HCT116 (cell line): Measurements from ENCODE around the gene IL5. TPM values are rescaled to one million over a fixed set of nuclear protein-coding genes. Genes with fewer than 3 reads are reported as not detected.

Experiments used
- ATAC-seq: fragments of 200-7000 bp; cut with Tn5 transposase; 2 replicates; pipeline ENCODE4 v1.9.1; 2020; ENCODE audit warnings: mild to moderate bottlenecking, moderate library complexity
- BruUV-seq: library from RNA; stranded (reverse); fragments of 400-500 nt; replicated peaks from 2 replicates; lab custom pipeline; 2021; lab: Mats Ljungman, UMichigan
- CTCF ChIA-PET: fragments of 300-600 bp; sonication (Branson Sonifier 250); formaldehyde crosslinking; loops from one replicate; lab custom pipeline; 2021; ENCODE audit warnings: antibody characterized with exemption; lab: Charles Lee
- POLR2A ChIA-PET: fragments of 300-600, 350-600 bp; sonication (Branson Sonifier 250); formaldehyde crosslinking; loops from one replicate; lab custom pipeline; 2021; ENCODE audit warnings: antibody characterized with exemption; lab: Charles Lee
- RAD21 ChIA-PET, 2 experiments: fragments of 300-600 bp; sonication (Branson Sonifier 250); formaldehyde crosslinking; loops; one replicate each; lab custom pipeline; 2023; ENCODE audit warnings: low total read pairs in 2 of 2; ENCODE audit not compliant: uncharacterized antibody in 2 of 2, unreplicated experiment in 2 of 2, low non-redundant PET in 1 of 2; lab: Charles Lee
- DNase-seq: peaks from one replicate; pipeline ENCODE4 v3.0.0-alpha.2; 2010; ENCODE audit warnings: low read depth, low spot score
- H2AFZ ChIP-seq: fragments of 200-600 bp; shearing (Covaris generic), sonication (generic); 2 replicates; pipeline ENCODE4 v1.6.1; 2017; ENCODE audit warnings: low read depth, mixed run types, mixed read lengths, antibody characterized with exemption, low read length; ENCODE audit not compliant: poor library complexity, severe bottlenecking
- H3K27ac ChIP-seq: 2 replicates; pipeline ENCODE4 v1.5.1; 2012; ENCODE audit warnings: low read depth, low read length
- H3K27me3 ChIP-seq: fragments of 200-600 bp; sonication (generic); 2 replicates; pipeline ENCODE4 v1.6.1; 2016; ENCODE audit warnings: mixed run types, low read length, mixed read lengths; ENCODE audit not compliant: insufficient read depth
- H3K36me3 ChIP-seq, 2 experiments: fragments of 200-500 bp in 1 of 2; fragments of 200-600 bp in 1 of 2; sonication (Bioruptor generic) in 1 of 2; sonication (generic) in 1 of 2; 2 replicates each; pipeline versions ENCODE4 v1.5.1 to v1.6.1; 2014 to 2016; ENCODE audit warnings: low read length in 2 of 2, inconsistent platforms in 1 of 2, mixed read lengths in 1 of 2, mixed run types in 1 of 2; ENCODE audit not compliant: insufficient read depth in 2 of 2, control insufficient read depth in 1 of 2
- H3K4me1 ChIP-seq, 2 experiments: fragments of 200-600 bp in 1 of 2; sonication (generic) in 1 of 2; 2 replicates each; pipeline versions ENCODE4 v1.5.1 to v1.6.1; 2012 to 2017; ENCODE audit warnings: low read length in 2 of 2, inconsistent platforms in 1 of 2, mild to moderate bottlenecking in 1 of 2, mixed read lengths in 1 of 2, mixed run types in 1 of 2, moderate library complexity in 1 of 2; ENCODE audit not compliant: insufficient read depth in 2 of 2, control insufficient read depth in 1 of 2
- H3K4me2 ChIP-seq: fragments of 200-600 bp; sonication (generic); 2 replicates; pipeline ENCODE4 v1.6.1; 2017; ENCODE audit warnings: mixed run types, low read length, mixed read lengths
- H3K4me3 ChIP-seq, 2 experiments: fragments of 200-600 bp in 1 of 2; sonication (generic) in 1 of 2; replicated peaks in 1 of 2; 2 replicates each; pipeline ENCODE4 v1.5.1; 2011 to 2016; ENCODE audit warnings: low read length in 2 of 2, control low read depth in 1 of 2, low read depth in 1 of 2, mild to moderate bottlenecking in 1 of 2, mixed read lengths in 1 of 2, mixed run types in 1 of 2
- H3K79me2 ChIP-seq: fragments of 200-600 bp; sonication (generic); 2 replicates; pipeline ENCODE4 v1.6.1; 2017; ENCODE audit warnings: mild to moderate bottlenecking, mixed run types, low read length, moderate library complexity, mixed read lengths; ENCODE audit not compliant: insufficient read depth
- H3K9ac ChIP-seq: fragments of 200-600 bp; sonication (generic); 2 replicates; pipeline ENCODE4 v1.6.1; 2016; ENCODE audit warnings: low read length, mixed read lengths
- H3K9me2 ChIP-seq: fragments of 200-600 bp; sonication (generic), shearing (Covaris generic); 2 replicates; pipeline ENCODE4 v1.6.1; 2017; ENCODE audit warnings: mixed run types, mild to moderate bottlenecking, moderate library complexity; ENCODE audit not compliant: insufficient read depth
- H3K9me3 ChIP-seq, 2 experiments: fragments of 200-500 bp in 1 of 2; fragments of 200-600 bp in 1 of 2; sonication (Bioruptor generic) in 1 of 2; sonication (generic) in 1 of 2; 2 replicates each; pipeline ENCODE4 v1.6.1; 2014 to 2017; ENCODE audit warnings: low read length in 2 of 2, mixed read lengths in 2 of 2, inconsistent platforms in 1 of 2, low read depth in 1 of 2, mild to moderate bottlenecking in 1 of 2, mixed run types in 1 of 2, moderate library complexity in 1 of 2; ENCODE audit not compliant: control insufficient read depth in 1 of 2, insufficient read depth in 1 of 2
- H4K20me1 ChIP-seq: fragments of 200-600 bp; sonication (generic), shearing (Covaris generic); 2 replicates; pipeline ENCODE4 v1.6.1; 2017; ENCODE audit warnings: mixed run types, mild to moderate bottlenecking, moderate library complexity; ENCODE audit not compliant: insufficient read depth
- CBX3 ChIP-seq: IDR thresholded peaks from 2 replicates; pipeline ENCODE4 v1.6.1; 2012; ENCODE audit warnings: low read depth
- EGR1 ChIP-seq: IDR thresholded peaks from 2 replicates; pipeline ENCODE4 v1.6.1; 2012; ENCODE audit warnings: low read depth
- ELF1 ChIP-seq: IDR thresholded peaks from 2 replicates; pipeline ENCODE4 v1.6.1; 2012; ENCODE audit warnings: low read depth, borderline replicate concordance
- EZH2 ChIP-seq: fragments of 200-600 bp; sonication (generic); IDR thresholded peaks from 2 replicates; pipeline ENCODE4 v1.6.1; 2017; ENCODE audit warnings: antibody characterized with exemption, mixed run types
- EZH2phosphoT487 ChIP-seq: fragments of 200-600 bp; IDR thresholded peaks from 2 replicates; pipeline ENCODE4 v1.6.1; 2018; ENCODE audit warnings: antibody characterized with exemption, borderline replicate concordance
- FOSL1 ChIP-seq: IDR thresholded peaks from 2 replicates; pipeline ENCODE4 v1.6.1; 2012; ENCODE audit warnings: low read depth
- POLR2A ChIP-seq: IDR thresholded peaks from 2 replicates; pipeline ENCODE4 v1.7.0; 2011; ENCODE audit warnings: borderline replicate concordance; ENCODE audit not compliant: insufficient read depth, insufficient read length; ENCODE audit errors: extremely low read depth
- RAD21 ChIP-seq: IDR thresholded peaks from 2 replicates; pipeline ENCODE4 v1.6.1; 2012; ENCODE audit warnings: low read depth, mild to moderate bottlenecking
- SIN3A ChIP-seq: IDR thresholded peaks from 2 replicates; pipeline ENCODE4 v1.6.1; 2012; ENCODE audit warnings: low read depth
- SP1 ChIP-seq: IDR thresholded peaks from 2 replicates; pipeline ENCODE4 v1.6.1; 2012; ENCODE audit warnings: low read depth
- SRF ChIP-seq: IDR thresholded peaks from 2 replicates; pipeline ENCODE4 v1.6.1; 2012; ENCODE audit warnings: low read depth
- TCF7L2 ChIP-seq: IDR thresholded peaks from 2 replicates; pipeline ENCODE4 v1.7.0; 2011; ENCODE audit warnings: borderline replicate concordance, inconsistent platforms; ENCODE audit not compliant: insufficient read depth, insufficient read length; ENCODE audit errors: extremely low read depth
- ZFX ChIP-seq: fragments of 450-650 bp; IDR thresholded peaks from 2 replicates; pipeline ENCODE4 v1.6.1; 2017
- ZNF274 ChIP-seq: fragments of 200-500 bp; sonication (Bioruptor generic); IDR thresholded peaks from 2 replicates; pipeline ENCODE4 v1.6.1; 2014; ENCODE audit warnings: mild to moderate bottlenecking, low read depth, low read length, inconsistent platforms
- intact Hi-C: fragments of 100-400 bp; cut with micrococcal nuclease; formaldehyde crosslinking; loops from 2 replicates; pipeline ENCODE4 v1.10.0; 2022
- total RNA-seq: library from RNA; stranded (reverse); gene quantifications from one replicate; pipeline ENCODE4 v1.2.1, GENCODE V29; 2021; ENCODE audit not compliant: unreplicated experiment
- TF ChIP-seq, protein P1 (sequence below): IDR thresholded peaks from 2 replicates; pipeline ENCODE4 v1.6.1; 2012; ENCODE audit warnings: low read depth
- TF ChIP-seq, protein P2 (sequence below), 3 experiments: fragments of 200-600 bp in 1 of 3; sonication (generic) in 1 of 3; IDR thresholded peaks in 2 of 3; conservative IDR thresholded peaks in 1 of 3; 2 replicates each; pipeline ENCODE4 v1.5.1; 2012 to 2017; ENCODE audit warnings: low read depth in 2 of 3, low read length in 2 of 3, antibody characterized with exemption in 1 of 3, borderline replicate concordance in 1 of 3, control low read depth in 1 of 3, mild to moderate bottlenecking in 1 of 3, mixed read lengths in 1 of 3, mixed run types in 1 of 3, moderate library complexity in 1 of 3; ENCODE audit not compliant: insufficient read depth in 1 of 3

IL5 gene
- total RNA-seq, 1 experiment from 2014 or later: not detected

- TF ChIP-seq ELF1 (no peak), SIN3A (no peak), EGR1 (no peak), SP1 (no peak), RAD21 (no peak), POLR2A (no peak), ZNF274 (no peak), TCF7L2 (no peak)
- Histone ChIP-seq H4K20me1 (no peaks in the 10 kb centered on the region), H3K4me2 (no peak overlapping the region), H3K79me2 (no peaks in the 10 kb centered on the region), H3K9ac (no peak overlapping the region), H3K4me3 (no peak overlapping the region), H3K27me3 (peaks cover 19% of the 10 kb centered on the region), H3K9me3 (no peaks in the 10 kb centered on the region), H2AFZ (no peak overlapping the region), H3K36me3 (no peaks in the 10 kb centered on the region), H3K27ac (no peak overlapping the region), H3K4me1 (no peaks in the 10 kb centered on the region), H3K9me2 (no peaks in the 10 kb centered on the region)
- ATAC-seq: no peak
- ChIA-PET POLR2A (no interaction called here), RAD21 (no interaction called here), CTCF (no interaction called here)
- DNase-seq: no peak
- BruUV-seq: no TSS peak
- intact Hi-C loops: no loop called here
Observed at GRCh38 chr5:132539716-132540115, 3.6 kb downstream of the IL5 start.

DNA sequence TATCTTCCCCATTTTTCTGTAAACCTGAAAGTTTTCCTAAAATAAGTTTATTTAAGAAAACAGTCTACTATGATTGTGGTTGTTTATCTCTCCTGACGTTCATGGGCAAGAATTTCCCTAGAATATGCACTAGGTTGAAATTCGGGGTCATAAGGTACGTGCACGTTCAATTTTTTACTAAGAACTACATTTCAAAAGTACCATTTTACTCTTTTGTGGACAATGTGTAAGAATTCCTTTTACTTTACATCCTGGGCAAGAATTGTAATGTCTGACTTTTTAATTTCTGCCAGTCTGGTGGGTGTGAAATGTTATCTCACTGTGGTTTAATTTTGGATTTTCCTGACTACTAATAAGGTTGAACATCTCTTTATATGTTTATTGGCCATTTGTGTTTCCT lies 12.4 kb downstream of the IL5 start:
- H3K9ac ChIP-seq: no peak overlapping the region
- ChIA-PET POLR2A (no interaction called here), RAD21 (no interaction called here), CTCF (interaction anchor here (0.7 kb wide), 1 partner anchor 350 kb away, joined by 3 read pairs; no protein-coding TSS in a partner anchor)
- no peak overlapping the region for H3K4me3 ChIP-seq
- no peaks in the 10 kb centered on the region for H3K9me2 ChIP-seq
- peaks cover 24% of the 10 kb centered on the region for H3K27me3 ChIP-seq
- H3K4me1 ChIP-seq: peaks cover 0 to 9% of the 10 kb centered on the region in 2 experiments; a peak in 1 of 4 replicates
- DNase-seq: no peak
- no peak for ATAC-seq
- no peak overlapping the region for H3K4me2 ChIP-seq
- no peaks in the 10 kb centered on the region for H4K20me1 ChIP-seq
- intact Hi-C loops: no loop called here
- H3K79me2 ChIP-seq: no peaks in the 10 kb centered on the region
- H3K36me3 ChIP-seq: no peaks in the 10 kb centered on the region
- BruUV-seq: no TSS peak
- no peaks in the 10 kb centered on the region for H3K9me3 ChIP-seq
- no peak overlapping the region for H3K27ac ChIP-seq
- no peak overlapping the region for H2AFZ ChIP-seq
- TF ChIP-seq EZH2 (no peak), TCF7L2 (no peak), ZFX (no peak), RAD21 (no peak), EZH2phosphoT487 (no peak), EGR1 (no peak), ZNF274 (no peak), FOSL1 (no peak), SP1 (no peak), SRF (no peak), CBX3 (no peak), SIN3A (no peak)
- TF ChIP-seq, protein P1, sequence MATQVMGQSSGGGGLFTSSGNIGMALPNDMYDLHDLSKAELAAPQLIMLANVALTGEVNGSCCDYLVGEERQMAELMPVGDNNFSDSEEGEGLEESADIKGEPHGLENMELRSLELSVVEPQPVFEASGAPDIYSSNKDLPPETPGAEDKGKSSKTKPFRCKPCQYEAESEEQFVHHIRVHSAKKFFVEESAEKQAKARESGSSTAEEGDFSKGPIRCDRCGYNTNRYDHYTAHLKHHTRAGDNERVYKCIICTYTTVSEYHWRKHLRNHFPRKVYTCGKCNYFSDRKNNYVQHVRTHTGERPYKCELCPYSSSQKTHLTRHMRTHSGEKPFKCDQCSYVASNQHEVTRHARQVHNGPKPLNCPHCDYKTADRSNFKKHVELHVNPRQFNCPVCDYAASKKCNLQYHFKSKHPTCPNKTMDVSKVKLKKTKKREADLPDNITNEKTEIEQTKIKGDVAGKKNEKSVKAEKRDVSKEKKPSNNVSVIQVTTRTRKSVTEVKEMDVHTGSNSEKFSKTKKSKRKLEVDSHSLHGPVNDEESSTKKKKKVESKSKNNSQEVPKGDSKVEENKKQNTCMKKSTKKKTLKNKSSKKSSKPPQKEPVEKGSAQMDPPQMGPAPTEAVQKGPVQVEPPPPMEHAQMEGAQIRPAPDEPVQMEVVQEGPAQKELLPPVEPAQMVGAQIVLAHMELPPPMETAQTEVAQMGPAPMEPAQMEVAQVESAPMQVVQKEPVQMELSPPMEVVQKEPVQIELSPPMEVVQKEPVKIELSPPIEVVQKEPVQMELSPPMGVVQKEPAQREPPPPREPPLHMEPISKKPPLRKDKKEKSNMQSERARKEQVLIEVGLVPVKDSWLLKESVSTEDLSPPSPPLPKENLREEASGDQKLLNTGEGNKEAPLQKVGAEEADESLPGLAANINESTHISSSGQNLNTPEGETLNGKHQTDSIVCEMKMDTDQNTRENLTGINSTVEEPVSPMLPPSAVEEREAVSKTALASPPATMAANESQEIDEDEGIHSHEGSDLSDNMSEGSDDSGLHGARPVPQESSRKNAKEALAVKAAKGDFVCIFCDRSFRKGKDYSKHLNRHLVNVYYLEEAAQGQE: no peak
- TF ChIP-seq, protein P2, sequence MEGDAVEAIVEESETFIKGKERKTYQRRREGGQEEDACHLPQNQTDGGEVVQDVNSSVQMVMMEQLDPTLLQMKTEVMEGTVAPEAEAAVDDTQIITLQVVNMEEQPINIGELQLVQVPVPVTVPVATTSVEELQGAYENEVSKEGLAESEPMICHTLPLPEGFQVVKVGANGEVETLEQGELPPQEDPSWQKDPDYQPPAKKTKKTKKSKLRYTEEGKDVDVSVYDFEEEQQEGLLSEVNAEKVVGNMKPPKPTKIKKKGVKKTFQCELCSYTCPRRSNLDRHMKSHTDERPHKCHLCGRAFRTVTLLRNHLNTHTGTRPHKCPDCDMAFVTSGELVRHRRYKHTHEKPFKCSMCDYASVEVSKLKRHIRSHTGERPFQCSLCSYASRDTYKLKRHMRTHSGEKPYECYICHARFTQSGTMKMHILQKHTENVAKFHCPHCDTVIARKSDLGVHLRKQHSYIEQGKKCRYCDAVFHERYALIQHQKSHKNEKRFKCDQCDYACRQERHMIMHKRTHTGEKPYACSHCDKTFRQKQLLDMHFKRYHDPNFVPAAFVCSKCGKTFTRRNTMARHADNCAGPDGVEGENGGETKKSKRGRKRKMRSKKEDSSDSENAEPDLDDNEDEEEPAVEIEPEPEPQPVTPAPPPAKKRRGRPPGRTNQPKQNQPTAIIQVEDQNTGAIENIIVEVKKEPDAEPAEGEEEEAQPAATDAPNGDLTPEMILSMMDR (IDR thresholded peaks at IDR 0.05 in 2 of 3, conservative IDR thresholded peaks at IDR 0.05 in 1 of 3; ENCODE audit: borderline replicate concordance in 1 of 3, insufficient read depth in 1 of 3, low read depth in 2 of 3, low read length in 2 of 3): no peak
